ENCODE results near the gene PRSS2.

- TF ChIP-seq CTCF (IDR thresholded peaks at IDR 0.05; ENCODE audit: extremely low read depth in 1 of 2, insufficient read depth in 1 of 2, low read depth in 1 of 2, low read length in 2 of 2) = no peak
- TF ChIP-seq POLR2A (IDR thresholded peaks at IDR 0.05; ENCODE audit: low read depth, low read length) = no peak
- no peak for TF ChIP-seq FOS (IDR thresholded peaks at IDR 0.05; ENCODE audit: borderline replicate concordance, insufficient read depth, low read length)
- TF ChIP-seq EZH2 (IDR thresholded peaks at IDR 0.05; ENCODE audit: borderline replicate concordance, low read depth, low read length, severe bottlenecking) = no peak
- TF ChIP-seq POLR2AphosphoS5 (IDR thresholded peaks at IDR 0.05; ENCODE audit: insufficient read depth, low read depth, low read length) = no peak
- TF ChIP-seq JUN (IDR thresholded peaks at IDR 0.05; ENCODE audit: borderline replicate concordance, insufficient read depth, insufficient read length, low read depth) = no peak
Observed at GRCh38 chr7:142813699-142814098, 42.9 kb downstream of the PRSS2 start.
